ENCODE measurements around the gene FDPS.
A peak's percentile ranks its signal among the peaks of the same experiment; 100 is the strongest.

FDPS gene

DNA sequence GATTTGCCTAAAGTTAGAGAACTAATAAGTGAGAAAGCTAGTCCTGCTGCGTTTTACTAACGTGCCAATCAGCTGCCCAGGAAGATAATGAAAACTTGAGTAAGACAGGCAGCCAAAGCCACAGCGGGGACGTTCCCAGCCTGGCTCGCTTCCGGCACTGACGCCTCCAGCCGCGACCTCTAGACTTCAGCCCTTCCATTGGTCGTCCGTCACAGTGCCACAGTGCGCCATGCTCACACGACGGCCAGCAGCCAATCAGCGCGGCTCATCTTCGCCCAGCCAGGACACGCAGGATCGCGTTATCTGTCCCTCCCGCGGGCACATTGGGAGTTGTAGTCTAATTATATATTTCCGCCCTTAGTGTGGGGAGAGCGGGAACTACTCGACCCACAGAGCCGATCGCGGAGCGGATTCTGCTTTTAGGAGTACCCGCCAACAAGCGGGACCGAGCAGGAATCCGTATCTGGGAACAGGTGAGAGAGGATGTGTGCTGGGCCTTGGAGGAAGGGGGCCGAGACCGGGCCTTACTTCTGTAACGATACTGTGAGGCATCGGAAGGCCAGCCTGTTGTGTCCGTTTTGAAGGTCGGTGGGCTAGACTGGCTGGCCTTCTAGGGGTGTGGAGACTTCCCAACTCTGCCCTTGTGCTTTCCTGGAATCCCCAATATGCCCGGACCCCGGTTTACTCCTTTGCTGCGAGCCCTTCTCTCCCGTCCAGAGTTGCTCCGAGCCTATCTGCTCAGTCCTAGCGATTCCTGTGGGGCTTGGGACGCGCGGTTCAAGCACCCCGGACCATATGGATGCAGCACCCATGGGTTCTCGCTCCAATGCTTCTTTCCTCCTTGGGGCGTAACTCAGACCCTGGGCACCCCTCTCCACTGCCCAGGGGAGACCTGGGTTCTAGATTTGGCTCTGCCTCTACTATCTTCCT, at the start of gene FDPS:
Gene FDPS, plus strand, starts transcription at position 374 of the 930 bp plus-strand sequence. CDS start 924 bp downstream, outside the sequence.
- DNase-seq (ENCODE audit: low read depth in 2 of 2, low spot score in 1 of 2) = peak; percentile 90 to 96

DNA sequence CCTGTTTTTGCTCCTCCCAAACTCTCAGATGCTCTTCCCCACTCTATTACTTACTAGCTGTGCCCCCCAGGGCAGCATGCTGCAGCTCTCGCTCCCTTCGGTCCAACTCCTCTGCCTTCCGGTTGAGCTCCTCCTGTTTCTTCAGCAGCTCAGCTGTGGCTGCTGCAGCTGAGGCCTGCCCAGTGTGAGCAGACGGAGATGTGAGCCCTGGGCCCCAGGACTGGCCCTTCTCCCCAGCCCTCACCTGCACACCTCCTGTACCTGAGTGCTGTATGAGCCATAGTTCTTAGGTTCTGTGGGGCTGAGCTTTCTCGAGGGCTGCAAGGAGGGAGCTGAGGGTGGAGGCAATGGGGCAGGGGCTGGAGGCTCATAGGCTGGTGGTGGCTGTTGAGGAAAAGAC, 48.4 kb upstream of the FDPS start:
- DNase-seq (ENCODE audit: low read depth in 2 of 2, low spot score in 1 of 2) = no peak

DNA sequence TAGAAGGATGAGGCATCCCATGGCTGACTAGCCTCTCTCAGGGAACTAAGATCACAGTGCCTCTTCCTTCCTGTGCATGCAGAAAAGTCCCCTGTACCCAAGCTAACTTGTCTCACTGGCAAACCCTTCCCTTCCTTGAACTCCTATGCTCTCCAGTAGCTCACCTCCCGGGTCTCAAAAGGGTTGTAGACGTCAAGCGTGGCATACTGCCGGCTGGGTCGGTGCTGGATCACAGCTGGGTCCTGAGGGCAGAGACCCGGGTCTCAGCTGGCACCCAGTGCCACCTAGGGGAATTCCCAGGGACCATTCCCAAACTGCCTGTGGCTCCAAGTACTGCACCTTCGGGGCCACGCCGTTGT, 47.2 kb upstream of the FDPS start:
- DNase-seq (ENCODE audit: low read depth in 2 of 2, low spot score in 1 of 2) = no peak

DNA sequence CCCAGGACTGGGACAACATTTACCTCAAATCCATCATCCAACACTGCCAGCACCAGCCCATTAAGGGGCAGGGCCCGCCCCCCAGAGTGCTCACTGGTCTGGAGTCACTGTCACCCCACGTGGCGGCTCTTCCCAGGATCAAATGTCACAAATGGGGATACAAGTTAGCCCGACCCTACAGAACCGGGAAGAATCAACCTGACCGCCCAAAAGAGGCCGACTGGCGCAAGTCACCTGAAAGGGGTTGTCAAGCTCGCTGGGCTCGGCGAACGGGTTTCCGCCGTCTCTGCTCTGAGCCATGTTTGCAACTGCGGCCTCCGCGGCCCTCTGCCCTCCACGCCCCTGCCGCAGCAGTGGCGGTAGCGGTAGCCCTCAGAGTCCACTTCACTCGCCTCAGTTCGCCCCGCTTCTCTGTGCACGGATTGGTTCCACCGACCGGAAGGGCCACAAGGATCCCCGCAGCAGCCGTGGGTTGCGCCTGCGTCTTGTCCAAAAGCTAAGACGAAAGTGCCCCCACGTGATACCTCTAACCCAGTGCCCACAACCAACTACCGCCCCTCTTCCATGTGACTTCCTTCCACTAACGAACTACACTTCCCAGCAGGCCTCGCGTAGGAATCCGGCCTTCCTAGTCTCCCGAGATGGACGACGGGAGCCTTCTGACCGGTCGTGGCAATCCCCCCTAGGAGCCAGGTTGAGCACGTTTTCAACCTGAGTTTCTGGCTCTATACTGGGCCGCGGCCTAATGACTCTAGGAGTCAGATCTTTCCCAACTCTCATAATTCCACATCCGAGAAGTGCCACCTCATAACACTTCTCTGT, 46.6 kb upstream of the FDPS start, which contains the start of gene SCAMP3:
Gene SCAMP3, minus strand, starts transcription at position 509 of the 822 bp plus-strand sequence. Its CDS starts 209 bp downstream, at position 300.
- peak; percentile 68 to 78 for DNase-seq (ENCODE audit: low read depth in 2 of 2, low spot score in 1 of 2)

DNA sequence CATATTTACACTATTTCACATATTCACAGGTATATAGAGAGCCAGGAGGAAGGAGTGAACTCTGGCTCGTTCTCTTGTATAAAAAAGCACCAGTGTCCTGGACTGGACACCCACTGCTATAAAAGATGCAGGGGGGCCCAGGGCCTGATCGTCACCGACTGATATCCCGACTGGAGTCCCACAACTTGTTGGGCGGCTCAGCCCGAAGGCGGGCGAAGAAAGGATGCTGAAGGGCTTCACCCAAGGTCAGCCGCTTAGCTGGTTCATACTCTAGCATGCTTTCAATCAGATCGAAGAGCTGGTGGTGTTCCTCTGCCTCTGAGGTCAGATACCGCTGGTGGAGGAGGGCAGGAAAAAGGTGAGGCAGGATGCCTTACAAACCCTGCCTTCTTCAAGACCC, 45.6 kb upstream of the FDPS start:
- DNase-seq (ENCODE audit: low read depth in 2 of 2, low spot score in 1 of 2) = no peak

DNA sequence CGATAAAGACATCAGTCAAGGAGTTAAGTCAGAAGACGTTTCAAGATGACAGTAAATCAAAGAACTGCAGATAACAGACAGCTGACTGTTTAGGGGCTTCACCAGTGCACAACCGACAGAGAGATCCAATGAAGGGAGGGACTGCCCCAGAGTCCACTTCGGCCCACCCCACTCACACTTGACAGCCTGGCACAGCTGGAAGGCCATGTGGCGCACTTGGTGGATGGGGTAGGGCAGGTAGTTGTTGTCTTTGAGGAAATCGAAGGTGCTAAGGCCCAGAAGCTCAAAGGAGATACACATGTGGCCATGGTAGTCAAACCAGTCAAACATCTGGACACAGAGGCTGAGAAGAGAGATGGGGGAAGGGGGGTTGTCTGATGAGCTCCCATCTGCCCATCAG, 42.1 kb upstream of the FDPS start:
- DNase-seq (ENCODE audit: low read depth in 2 of 2, low spot score in 1 of 2) = no peak

DNA sequence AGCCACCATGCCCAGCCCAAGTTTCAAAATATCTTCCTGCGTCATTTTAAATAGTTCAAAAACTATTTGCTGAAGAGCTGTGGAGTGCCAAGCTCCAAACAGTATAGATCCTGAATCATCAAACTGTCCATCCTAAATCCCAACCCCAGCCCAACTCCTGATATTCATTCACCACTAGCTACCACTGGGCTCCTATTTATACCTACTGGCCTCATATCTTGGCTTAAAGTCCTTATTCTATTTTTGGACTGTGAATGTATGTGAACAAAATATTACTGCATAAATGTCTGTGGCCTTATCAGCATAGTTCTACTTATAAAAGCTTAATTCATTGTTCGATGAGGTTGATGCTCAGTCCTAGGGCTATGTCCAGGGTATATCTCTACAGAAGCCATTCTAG, 41.3 kb upstream of the FDPS start:
- DNase-seq (ENCODE audit: low read depth in 2 of 2, low spot score in 1 of 2) = no peak

DNA sequence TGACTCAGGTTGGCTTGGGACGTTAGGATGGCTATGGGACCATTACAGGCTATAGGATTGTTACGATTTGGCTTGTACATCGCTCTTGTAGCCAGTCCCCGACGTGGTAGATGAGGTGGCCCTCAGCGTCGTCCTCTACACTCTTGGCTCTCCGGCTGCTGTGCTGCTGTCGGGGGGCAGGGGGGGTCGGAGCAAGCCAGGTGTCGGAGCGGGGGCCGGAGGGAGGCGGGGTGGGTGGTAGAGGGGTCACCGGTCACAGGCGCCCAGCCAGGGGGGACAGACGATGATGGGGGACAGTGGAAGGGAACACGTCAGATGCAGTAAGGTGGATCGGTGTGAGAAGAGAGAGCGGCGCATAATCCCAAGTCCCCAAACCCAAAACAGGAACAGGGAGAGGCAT, 40.0 kb upstream of the FDPS start:
- no peak for DNase-seq (ENCODE audit: low read depth in 2 of 2, low spot score in 1 of 2)

DNA sequence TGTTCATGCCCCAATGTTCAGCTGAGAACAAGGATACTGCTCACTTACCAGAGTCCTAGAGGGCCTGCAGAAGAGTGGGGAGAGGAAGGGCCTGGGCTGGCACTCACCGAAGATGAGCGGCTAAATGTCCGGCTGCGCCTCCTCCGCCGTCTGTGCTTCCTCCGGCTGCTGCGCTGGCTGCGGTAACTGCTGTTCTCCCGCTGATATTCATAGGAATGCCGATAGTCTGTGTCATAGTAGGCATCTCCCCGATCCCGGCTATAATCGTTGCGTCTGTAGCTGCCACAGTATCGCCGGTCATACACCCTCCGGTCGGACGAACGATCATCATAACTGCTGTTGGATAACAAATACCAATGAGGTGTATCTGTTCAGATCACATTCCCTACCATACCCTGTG, 39.3 kb upstream of the FDPS start:
- no peak for DNase-seq (ENCODE audit: low read depth in 2 of 2, low spot score in 1 of 2)

DNA sequence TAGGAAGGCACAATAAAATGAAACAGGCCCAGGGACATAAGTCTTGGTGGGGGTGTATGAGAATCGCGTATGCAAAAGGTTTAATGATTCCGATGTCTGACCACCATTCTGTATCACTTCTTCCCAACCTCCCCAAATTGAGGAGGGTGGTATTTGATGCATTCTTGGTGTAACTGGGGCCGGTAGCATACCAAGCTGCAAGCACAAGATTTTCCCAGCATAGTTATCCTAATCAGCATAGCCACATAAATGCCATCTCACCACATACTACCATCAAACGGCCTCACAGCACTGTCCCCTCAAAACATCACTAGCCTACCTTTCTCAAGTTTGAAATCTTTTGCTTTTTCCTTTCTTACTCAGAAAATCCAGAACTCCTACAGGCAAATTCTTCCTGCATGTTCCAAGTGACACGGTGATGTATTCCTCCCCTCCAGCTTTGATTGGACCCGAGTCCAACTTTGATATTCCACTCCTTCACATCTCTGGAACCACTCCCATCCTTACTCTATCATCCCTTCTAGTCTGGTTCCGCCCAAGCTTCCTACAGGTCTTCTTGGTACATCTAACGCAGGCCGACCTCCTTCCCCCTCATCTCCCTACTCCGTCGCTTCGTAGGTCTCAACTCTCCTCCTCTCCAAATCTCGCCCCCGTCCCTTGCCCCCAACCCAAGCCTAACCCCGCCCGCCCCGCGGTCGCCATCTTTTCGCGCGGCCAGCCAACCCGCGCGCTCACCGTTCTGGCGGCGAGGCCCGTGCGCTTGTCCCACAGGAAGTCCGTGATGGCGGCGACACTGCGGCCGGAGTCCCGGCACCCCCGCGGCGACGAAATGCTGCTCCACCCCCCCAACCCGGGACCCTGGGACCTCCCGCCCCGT, 36.0 kb upstream of the FDPS start:
- DNase-seq (ENCODE audit: low read depth in 2 of 2, low spot score in 1 of 2) = no peak

DNA sequence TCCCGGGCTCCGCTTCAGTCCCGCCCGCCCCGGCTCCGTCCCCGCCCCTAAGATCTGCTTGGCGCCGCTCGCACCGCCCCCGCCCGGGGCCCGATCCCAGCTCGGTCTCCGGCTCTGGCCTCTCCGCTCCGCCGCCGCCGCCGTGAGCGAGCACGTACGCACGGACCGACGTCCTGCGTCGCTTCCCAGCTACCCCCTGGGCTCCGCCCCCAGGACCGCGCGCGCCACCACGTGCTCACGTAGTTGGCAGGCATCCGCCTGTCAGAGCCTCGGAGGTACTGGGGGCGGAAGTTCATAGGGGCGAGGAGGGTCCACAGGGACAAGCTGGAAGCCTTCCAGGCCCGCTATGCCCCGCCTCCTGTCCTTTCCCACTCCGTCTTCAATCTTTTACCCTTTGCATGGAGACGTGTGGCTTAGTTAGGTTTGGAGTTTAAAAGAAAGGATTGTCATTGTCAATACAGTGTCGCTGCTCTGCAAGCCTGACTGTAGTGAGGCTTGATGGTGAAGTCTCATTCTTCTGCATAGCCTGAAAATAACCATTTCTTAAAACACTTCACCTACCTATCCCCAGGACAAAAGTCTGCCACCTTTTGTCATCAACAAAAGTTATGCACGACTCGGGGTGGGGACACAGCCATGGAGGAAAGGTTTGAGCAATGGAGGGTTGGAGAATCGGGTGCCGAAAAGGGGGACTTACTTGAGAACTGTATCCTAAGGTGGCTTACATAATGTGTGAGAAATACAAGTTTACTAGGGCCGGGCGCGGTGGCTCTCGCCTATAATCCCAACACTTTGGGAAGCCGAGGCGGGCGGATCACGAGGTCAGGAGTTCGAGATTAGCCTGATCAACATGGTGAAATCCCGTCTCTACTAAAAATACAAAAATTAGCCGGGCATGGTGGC, 35.1 kb upstream of the FDPS start, which contains the start of gene CLK2:
Gene CLK2, minus strand, starts transcription at position 162 of the 903 bp plus-strand sequence. CDS start 2,527 bp downstream, outside the sequence.
- DNase-seq (ENCODE audit: low read depth in 2 of 2, low spot score in 1 of 2) = peak; percentile 83 to 95

DNA sequence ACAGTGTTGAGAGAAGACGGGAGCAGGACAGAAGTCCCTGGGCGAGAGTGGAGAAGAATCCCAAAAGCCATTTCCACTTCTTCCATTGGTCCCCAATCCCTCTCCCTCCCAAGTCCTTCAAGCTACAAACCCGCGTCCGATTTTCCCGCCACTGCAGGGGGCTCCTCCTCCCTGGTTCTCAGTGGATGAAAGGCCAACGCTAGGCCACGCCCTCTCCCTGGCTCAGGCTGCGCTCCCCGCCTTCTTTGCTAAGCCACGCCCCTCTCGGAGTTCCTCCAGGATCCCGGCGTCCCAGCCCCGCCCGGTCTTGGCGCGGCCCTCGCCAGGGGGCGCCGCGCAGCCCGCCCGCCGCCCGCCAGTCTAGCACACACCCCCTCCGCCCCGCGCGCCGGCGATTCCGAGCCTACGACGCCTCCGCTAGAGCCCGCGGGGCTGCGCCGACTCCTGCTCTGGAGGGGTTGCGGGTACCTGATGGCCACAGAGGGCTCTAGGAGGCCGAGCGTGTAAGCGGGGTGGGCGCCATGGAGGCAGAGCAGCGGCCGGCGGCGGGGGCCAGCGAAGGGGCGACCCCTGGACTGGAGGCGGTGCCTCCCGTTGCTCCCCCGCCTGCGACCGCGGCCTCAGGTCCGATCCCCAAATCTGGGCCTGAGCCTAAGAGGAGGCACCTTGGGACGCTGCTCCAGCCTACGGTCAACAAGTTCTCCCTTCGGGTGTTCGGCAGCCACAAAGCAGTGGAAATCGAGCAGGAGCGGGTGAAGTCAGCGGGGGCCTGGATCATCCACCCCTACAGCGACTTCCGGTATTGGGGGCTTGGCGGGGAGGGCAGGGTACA, 31.4 kb upstream of the FDPS start, which contains the start of gene HCN3:
Gene HCN3, plus strand, starts transcription at position 394 of the 832 bp plus-strand sequence. Its CDS starts 128 bp downstream, at position 522.
- DNase-seq (ENCODE audit: low read depth in 2 of 2, low spot score in 1 of 2) = peak; percentile 86 to 90

DNA sequence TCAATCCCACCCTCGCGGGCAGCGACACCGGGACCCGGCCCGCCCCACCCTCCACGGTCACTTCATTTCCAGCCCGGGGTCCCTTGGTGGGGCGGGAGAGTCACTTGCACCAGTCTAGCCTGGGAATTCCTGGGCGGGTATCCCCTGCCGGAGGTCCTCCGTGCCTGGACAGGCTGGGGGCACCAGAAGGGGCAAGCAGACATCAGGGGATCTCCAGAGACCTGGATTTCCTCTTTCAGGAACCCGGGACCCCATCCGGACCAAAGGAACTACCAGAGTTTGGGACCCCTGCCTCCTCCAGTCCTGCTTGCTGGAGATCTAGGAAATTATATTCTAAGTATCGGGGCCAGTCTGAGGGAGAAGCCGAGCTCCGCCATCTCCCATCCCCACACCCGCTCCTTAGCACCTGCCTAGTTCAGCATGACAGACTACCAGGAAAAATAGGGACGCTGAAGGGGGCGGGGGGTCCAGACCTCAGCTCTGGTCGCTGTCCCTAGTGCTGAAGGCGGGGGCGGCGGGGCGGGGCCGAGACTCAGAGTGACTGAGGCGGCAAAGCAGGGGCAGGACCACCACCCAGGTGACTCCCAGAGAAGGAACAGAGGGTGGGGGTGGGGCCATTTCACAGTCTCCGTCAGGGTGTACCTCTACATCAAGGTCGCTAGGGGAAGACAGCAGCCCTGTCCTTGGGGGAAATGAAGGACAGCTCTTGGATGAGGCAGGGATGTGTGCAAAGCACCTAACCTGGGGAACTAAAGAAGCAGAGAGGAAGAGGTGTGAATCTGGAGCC, 30.6 kb upstream of the FDPS start:
- peak; percentile 52 to 62 for DNase-seq (ENCODE audit: low read depth in 2 of 2, low spot score in 1 of 2)

DNA sequence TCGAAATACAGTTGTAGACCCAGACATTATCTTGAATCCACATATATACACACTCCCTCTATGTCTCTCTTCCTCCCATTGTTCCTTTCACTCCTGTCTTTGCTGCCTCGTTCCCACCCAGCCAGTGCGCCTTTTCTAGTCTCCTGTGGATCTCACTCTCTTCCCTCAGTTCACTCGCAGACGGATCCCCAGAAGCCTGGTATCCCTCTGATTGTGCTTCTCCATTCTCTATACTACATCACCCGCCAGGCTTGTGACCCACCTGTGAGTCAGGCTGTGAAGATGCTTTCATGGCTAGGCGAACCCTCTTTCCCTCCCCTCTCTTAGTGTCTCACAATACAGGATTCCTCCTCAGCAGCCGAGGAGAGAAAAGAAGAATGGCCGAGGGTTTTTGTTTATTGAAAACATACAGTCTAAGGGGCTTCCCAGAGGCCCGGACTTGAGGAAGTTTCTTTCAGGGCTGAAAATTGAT, 29.9 kb upstream of the FDPS start:
- no peak for DNase-seq (ENCODE audit: low read depth in 2 of 2, low spot score in 1 of 2)

DNA sequence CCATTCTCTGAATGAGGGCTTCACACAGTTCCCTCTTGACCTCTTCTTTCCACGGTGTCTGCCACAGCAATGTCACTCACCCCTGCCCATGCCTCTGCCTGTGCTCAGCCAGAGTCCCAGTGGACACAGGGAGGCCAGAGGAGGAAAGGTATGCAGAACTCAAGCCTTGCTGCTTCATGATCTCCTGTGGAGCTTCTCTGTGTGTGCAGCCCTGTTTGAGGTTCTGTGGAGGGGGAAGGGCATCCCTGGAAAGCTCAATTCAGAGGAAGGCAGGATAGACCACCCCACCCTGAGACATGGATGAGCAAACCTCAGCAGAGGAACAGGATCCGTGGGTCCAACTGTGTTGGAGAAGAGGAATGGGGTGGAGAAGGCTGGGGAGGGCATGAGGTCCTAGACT, 29.4 kb upstream of the FDPS start:
- DNase-seq (ENCODE audit: low read depth in 2 of 2, low spot score in 1 of 2) = no peak

DNA sequence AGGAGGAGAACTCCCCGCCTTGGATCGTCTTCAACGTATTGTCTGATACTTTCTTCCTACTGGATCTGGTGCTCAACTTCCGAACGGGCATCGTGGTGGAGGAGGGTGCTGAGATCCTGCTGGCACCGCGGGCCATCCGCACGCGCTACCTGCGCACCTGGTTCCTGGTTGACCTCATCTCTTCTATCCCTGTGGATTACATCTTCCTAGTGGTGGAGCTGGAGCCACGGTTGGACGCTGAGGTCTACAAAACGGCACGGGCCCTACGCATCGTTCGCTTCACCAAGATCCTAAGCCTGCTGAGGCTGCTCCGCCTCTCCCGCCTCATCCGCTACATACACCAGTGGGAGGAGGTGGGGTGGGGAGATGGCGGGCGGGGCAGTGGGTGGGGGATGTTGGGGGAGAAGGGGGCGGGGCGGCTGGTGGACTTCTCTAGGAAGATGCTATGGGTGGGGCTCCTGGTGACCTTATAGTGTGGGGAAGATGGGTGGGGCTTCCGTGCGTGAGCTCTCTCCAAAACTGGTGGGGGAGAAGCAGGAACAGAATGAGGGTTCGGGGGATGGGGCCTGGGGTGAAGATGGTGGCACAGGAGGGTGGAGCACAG, 26.1 kb upstream of the FDPS start:
- DNase-seq (ENCODE audit: low read depth in 2 of 2, low spot score in 1 of 2) = no peak

DNA sequence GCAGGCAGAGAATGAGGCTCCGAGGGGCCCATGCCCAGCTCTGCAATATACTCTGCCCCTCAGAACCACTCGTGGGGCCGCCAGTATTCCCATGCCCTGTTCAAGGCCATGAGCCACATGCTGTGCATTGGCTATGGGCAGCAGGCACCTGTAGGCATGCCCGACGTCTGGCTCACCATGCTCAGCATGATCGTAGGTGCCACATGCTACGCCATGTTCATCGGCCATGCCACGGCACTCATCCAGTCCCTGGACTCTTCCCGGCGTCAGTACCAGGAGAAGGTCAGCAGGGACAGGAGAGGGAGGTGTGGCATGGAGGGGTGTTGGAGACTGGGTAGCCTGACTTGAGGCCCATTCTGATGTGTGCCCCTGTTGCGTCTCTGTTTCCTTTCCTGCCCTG, 24.2 kb upstream of the FDPS start:
- no peak for DNase-seq (ENCODE audit: low read depth in 2 of 2, low spot score in 1 of 2)

DNA sequence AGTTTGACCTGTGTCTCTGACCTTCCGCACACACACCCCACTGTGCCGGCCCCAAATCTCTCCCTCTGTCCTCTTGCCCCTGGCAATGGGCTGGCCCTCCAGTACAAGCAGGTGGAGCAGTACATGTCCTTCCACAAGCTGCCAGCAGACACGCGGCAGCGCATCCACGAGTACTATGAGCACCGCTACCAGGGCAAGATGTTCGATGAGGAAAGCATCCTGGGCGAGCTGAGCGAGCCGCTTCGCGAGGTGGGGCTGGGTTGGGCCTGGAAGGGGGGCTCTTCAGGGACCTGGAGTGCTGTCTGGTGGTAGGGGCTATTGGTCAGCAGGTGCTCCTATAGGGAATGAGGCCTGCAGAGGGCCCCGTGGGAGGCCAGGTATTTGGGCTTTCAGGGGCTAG, 23.6 kb upstream of the FDPS start:
- no peak for DNase-seq (ENCODE audit: low read depth in 2 of 2, low spot score in 1 of 2)

All from stimulated activated CD8-positive, alpha-beta memory T cell treated with anti-CD3 and anti-CD28 coated beads, Interleukin-4, amount 100 ng/mL, for 4 hours (primary cell).